GM18951 (cell line): ENCODE measurements around the gene ACOT6.
A peak's percentile ranks its signal among the peaks of the same experiment; 100 is the strongest.
"Not testable (repeated sequence)": the region's sequence is repeated elsewhere in the genome, so short reads cannot be mapped to it uniquely, and the experiment has no call there.

Experiments
- POLR2A ChIP-seq: IDR thresholded peaks from 4 replicates; pipeline ENCODE4 v1.6.1; 2011; ENCODE audit warnings: mild to moderate bottlenecking; ENCODE audit not compliant: insufficient read length, insufficient read depth; ENCODE audit errors: extremely low read depth
- in situ Hi-C: fragments of 300-500 bp; cut with MboI; formaldehyde crosslinking; loops from one replicate; pipeline ENCODE4 v1.12.0; 2022; ENCODE audit warnings: low sequenced_read_pairs, mixed read lengths, inconsistent platforms; ENCODE audit not compliant: unreplicated experiment

Gene ACOT6

GRCh38 chr14:73588695-73589094, 23.6 kb upstream of the ACOT6 start:
- TF ChIP-seq POLR2A = no peak
- in situ Hi-C loops = no loop called here

GRCh38 chr14:73589116-73589515, 23.2 kb upstream of the ACOT6 start:
- in situ Hi-C loops = no loop called here
- no peak for TF ChIP-seq POLR2A

GRCh38 chr14:73590673-73591004, 21.7 kb upstream of the ACOT6 start:
- in situ Hi-C loops = not testable (repeated sequence)

- in situ Hi-C loops = no loop called here
- TF ChIP-seq POLR2A = peak; percentile 59
Observed at GRCh38 chr14:73591690-73592449, 20.4 kb upstream of the ACOT6 start, which contains the start of gene ACOT4. ACOT4 (plus strand) TSS chr14:73591873; CDS start chr14:73591960, 87 bp downstream.

GRCh38 chr14:73594491-73594890, 17.8 kb upstream of the ACOT6 start:
- in situ Hi-C loops = no loop called here
- TF ChIP-seq POLR2A = no peak

- in situ Hi-C loops = no loop called here
- no peak for TF ChIP-seq POLR2A
Observed at GRCh38 chr14:73599499-73599898, 12.8 kb upstream of the ACOT6 start.

- in situ Hi-C loops = no loop called here
- no peak for TF ChIP-seq POLR2A
Observed at GRCh38 chr14:73602994-73603393, 9.3 kb upstream of the ACOT6 start.

- no peak for TF ChIP-seq POLR2A
- in situ Hi-C loops = no loop called here
Observed at GRCh38 chr14:73606271-73606670, 6.0 kb upstream of the ACOT6 start.

GRCh38 chr14:73607241-73607640, 5.1 kb upstream of the ACOT6 start:
- no peak for TF ChIP-seq POLR2A
- in situ Hi-C loops = no loop called here

GRCh38 chr14:73610687-73611086, 1.6 kb upstream of the ACOT6 start:
- in situ Hi-C loops = no loop called here
- TF ChIP-seq POLR2A = no peak

GRCh38 chr14:73613046-73613383, 698 bp downstream of the ACOT6 start:
- TF ChIP-seq POLR2A = no peak
- in situ Hi-C loops = no loop called here

- in situ Hi-C loops = no loop called here
- TF ChIP-seq POLR2A = no peak
Observed at GRCh38 chr14:73613419-73613963, 1.2 kb downstream of the ACOT6 start.

GRCh38 chr14:73616831-73617230, 4.5 kb downstream of the ACOT6 start:
- TF ChIP-seq POLR2A = no peak
- in situ Hi-C loops = no loop called here

GRCh38 chr14:73619524-73619923, 7.2 kb downstream of the ACOT6 start:
- no peak for TF ChIP-seq POLR2A
- in situ Hi-C loops = no loop called here
